H1 (cell line): ENCODE data around the gene ARHGEF12. TPM values are rescaled to one million over a fixed set of nuclear protein-coding genes. Genes with fewer than 3 reads are reported as not detected.

Experiments used
- CTCF ChIA-PET: fragments of 300-600 bp; sonication (Branson Sonifier 250); formaldehyde crosslinking; loops from one replicate; lab custom pipeline; 2021; ENCODE audit not compliant: partially characterized antibody; lab: Charles Lee
- POLR2A ChIA-PET: fragments of 300-600 bp; sonication (Branson Sonifier 250); formaldehyde crosslinking; loops from one replicate; lab custom pipeline; 2021; ENCODE audit warnings: inconsistent platforms; ENCODE audit not compliant: partially characterized antibody; lab: Charles Lee
- DNase-seq, 2 experiments: peaks; one replicate each; pipeline versions ENCODE4 v3.0.0 to v3.0.0-alpha.2; 2010 to 2022; ENCODE audit warnings: low spot score in 2 of 2, low read depth in 1 of 2, mixed read lengths in 1 of 2
- FAIRE-seq: peaks from 2 replicates; lab custom pipeline; 2011; peaks lifted over from hg19 to GRCh38; lab: Jason Lieb, UNC
- H2AFZ ChIP-seq: 2 replicates; pipeline ENCODE4 v1.8.1; 2012; ENCODE audit warnings: low read length, inconsistent platforms
- H2AK5ac ChIP-seq: 2 replicates; pipeline ENCODE4 v1.6.1; 2013; ENCODE audit warnings: low read depth, low read length
- H2BK120ac ChIP-seq: replicated peaks from 2 replicates; pipeline ENCODE3; 2013; ENCODE audit warnings: low read depth, low read length, inconsistent platforms
- H2BK12ac ChIP-seq: 2 replicates; pipeline ENCODE4 v1.6.1; 2013; ENCODE audit warnings: low read depth, low read length
- H2BK15ac ChIP-seq: 2 replicates; pipeline ENCODE4 v1.6.1; 2013; ENCODE audit warnings: low read length
- H2BK20ac ChIP-seq: 2 replicates; pipeline ENCODE4 v1.6.1; 2013; ENCODE audit warnings: low read length
- H2BK5ac ChIP-seq: 2 replicates; pipeline ENCODE4 v1.6.1; 2013; ENCODE audit warnings: low read depth, low read length
- H3K14ac ChIP-seq: 2 replicates; pipeline ENCODE4 v1.6.1; 2013; ENCODE audit warnings: inconsistent platforms; ENCODE audit not compliant: insufficient read length
- H3K18ac ChIP-seq: 2 replicates; pipeline ENCODE4 v1.6.1; 2013; ENCODE audit warnings: low read length; ENCODE audit errors: extremely low read depth
- H3K23ac ChIP-seq: 2 replicates; pipeline ENCODE4 v1.6.1; 2013; ENCODE audit warnings: inconsistent platforms; ENCODE audit not compliant: insufficient read length
- H3K23me2 ChIP-seq: 2 replicates; pipeline ENCODE4 v1.6.1; 2013; ENCODE audit warnings: low read depth, low read length
- H3K27ac ChIP-seq: 2 replicates; pipeline ENCODE4 v1.6.1; 2011; ENCODE audit warnings: low read depth, low read length, inconsistent platforms
- H3K27me3 ChIP-seq, 4 experiments: replicated peaks in 1 of 4; 1 replicate in 1 of 4; 2 replicates in 3 of 4; pipeline versions ENCODE4 v1.6.1 to v1.8.1; 2011 to 2013; ENCODE audit warnings: low read length in 3 of 4, mild to moderate bottlenecking in 3 of 4, inconsistent platforms in 2 of 4, mixed read lengths in 2 of 4, moderate library complexity in 1 of 4; ENCODE audit not compliant: control insufficient read depth in 3 of 4, insufficient read depth in 3 of 4; ENCODE audit errors: extremely low read depth in 1 of 4
- H3K36me3 ChIP-seq, 4 experiments: 2 replicates each; pipeline versions ENCODE4 v1.6.1 to v1.8.1; 2011 to 2013; ENCODE audit warnings: mild to moderate bottlenecking in 4 of 4, low read length in 3 of 4, moderate library complexity in 2 of 4, control low read depth in 1 of 4, inconsistent platforms in 1 of 4; ENCODE audit not compliant: insufficient read depth in 4 of 4, control insufficient read depth in 2 of 4
- H3K4ac ChIP-seq: replicated peaks from 2 replicates; pipeline ENCODE3; 2013; ENCODE audit warnings: low read length, low read depth, mixed read lengths, inconsistent platforms; ENCODE audit not compliant: insufficient read length
- H3K4me1 ChIP-seq, 4 experiments: replicated peaks in 1 of 4; 1 replicate in 1 of 4; 2 replicates in 3 of 4; pipeline versions ENCODE4 v1.6.1 to v1.8.1; 2011 to 2013; ENCODE audit warnings: low read length in 3 of 4, inconsistent platforms in 2 of 4, mixed read lengths in 1 of 4; ENCODE audit not compliant: insufficient read depth in 4 of 4, control insufficient read depth in 3 of 4
- H3K4me2 ChIP-seq, 2 experiments: 2 replicates each; pipeline versions ENCODE4 v1.6.1 to v1.8.1; 2011 to 2013; ENCODE audit warnings: low read depth in 2 of 2, low read length in 2 of 2, control low read depth in 1 of 2, inconsistent platforms in 1 of 2, mild to moderate bottlenecking in 1 of 2; ENCODE audit not compliant: insufficient read depth in 1 of 2
- H3K4me3 ChIP-seq, 4 experiments: fragments of 200-600, 300-600 bp in 1 of 4; sonication (generic), shearing (Covaris generic), sonication (Bioruptor Twin) in 1 of 4; 2 replicates each; pipeline versions ENCODE4 v1.5.1 to v1.8.1; 2011 to 2016; ENCODE audit warnings: low read length in 4 of 4, low read depth in 3 of 4, control low read depth in 2 of 4, inconsistent platforms in 2 of 4, mild to moderate bottlenecking in 2 of 4, mixed read lengths in 1 of 4, moderate library complexity in 1 of 4; ENCODE audit not compliant: insufficient read depth in 2 of 4; ENCODE audit errors: extremely low read depth in 1 of 4
- H3K56ac ChIP-seq: replicated peaks from 2 replicates; pipeline ENCODE3; 2013; ENCODE audit warnings: low read depth, mild to moderate bottlenecking, mixed read lengths, low read length, inconsistent platforms; ENCODE audit not compliant: insufficient read length
- H3K79me1 ChIP-seq: 2 replicates; pipeline ENCODE4 v1.6.1; 2013; ENCODE audit warnings: low read depth, low read length, control low read depth
- H3K79me2 ChIP-seq, 2 experiments: 2 replicates each; pipeline versions ENCODE4 v1.6.1 to v1.8.1; 2012 to 2013; ENCODE audit warnings: low read length in 2 of 2, mild to moderate bottlenecking in 2 of 2, inconsistent platforms in 1 of 2; ENCODE audit not compliant: insufficient read depth in 2 of 2, control insufficient read depth in 1 of 2
- H3K9ac ChIP-seq, 4 experiments: replicated peaks in 1 of 4; 1 replicate in 1 of 4; 2 replicates in 3 of 4; pipeline versions ENCODE4 v1.6.1 to v1.8.1; 2011 to 2013; ENCODE audit warnings: low read depth in 3 of 4, low read length in 3 of 4, control low read depth in 2 of 4, mild to moderate bottlenecking in 2 of 4, moderate library complexity in 2 of 4, inconsistent platforms in 1 of 4; ENCODE audit errors: extremely low read depth in 1 of 4
- H3K9me3 ChIP-seq, 2 experiments: 2 replicates each; pipeline versions ENCODE4 v1.6.1 to v1.8.1; 2012 to 2013; ENCODE audit warnings: mild to moderate bottlenecking in 2 of 2, moderate library complexity in 2 of 2, control low read depth in 1 of 2, inconsistent platforms in 1 of 2, low read depth in 1 of 2, low read length in 1 of 2, mixed read lengths in 1 of 2; ENCODE audit not compliant: insufficient read depth in 2 of 2
- H4K20me1 ChIP-seq, 2 experiments: replicated peaks in 1 of 2; 2 replicates each; pipeline versions ENCODE3 to v1.8.1; 2011 to 2013; ENCODE audit warnings: inconsistent platforms in 2 of 2, low read length in 2 of 2, mild to moderate bottlenecking in 1 of 2; ENCODE audit not compliant: insufficient read depth in 2 of 2, control insufficient read depth in 1 of 2
- H4K5ac ChIP-seq: 2 replicates; pipeline ENCODE4 v1.6.1; 2013; ENCODE audit warnings: low read length, low read depth, mixed read lengths, inconsistent platforms; ENCODE audit not compliant: insufficient read length
- H4K8ac ChIP-seq: 2 replicates; pipeline ENCODE4 v1.8.0; 2013; ENCODE audit warnings: mild to moderate bottlenecking, moderate library complexity, low read length, inconsistent platforms; ENCODE audit not compliant: insufficient read depth; ENCODE audit errors: extremely low read depth
- H4K91ac ChIP-seq: replicated peaks from 2 replicates; pipeline ENCODE3; 2013; ENCODE audit warnings: low read length, mixed read lengths, inconsistent platforms; ENCODE audit not compliant: insufficient read length
- MAFK ChIP-seq: IDR thresholded peaks from 2 replicates; pipeline ENCODE4 v1.6.1; 2012; ENCODE audit warnings: low read depth, mild to moderate bottlenecking, improper control_type of control experiment, low read length
- WGBS, 2 experiments: shearing (Covaris generic) in 1 of 2; methylation state at CpG; one replicate each; pipeline versions ENCODE4 v1.1.6 to v1.1.7; 2013 to 2015; ENCODE audit warnings: low lambda C conversion rate in 2 of 2, mixed read lengths in 2 of 2, inconsistent platforms in 1 of 2, low coverage in 1 of 2, missing lambda C conversion rate in 1 of 2; ENCODE audit not compliant: insufficient replicate concordance in 2 of 2, insufficient coverage in 1 of 2, insufficient read length in 1 of 2; ENCODE audit errors: extremely low coverage in 1 of 2, missing lambda C conversion rate in 1 of 2; 5-methylcytosine and 5-hydroxymethylcytosine counted together
- polyA plus RNA-seq, 7 experiments: library from polyadenylated mRNA; depleted of rRNA in 3 of 7; stranded (reverse) in 5 of 7; unstranded in 2 of 7; fragments of >200 nt in 5 of 7; fragments of 200-250 nt in 2 of 7; gene quantifications; 1 replicate in 5 of 7; 2 replicates in 1 of 7; 4 replicates in 1 of 7; pipeline versions ENCODE4 v1.2.1 to v1.2.3, GENCODE V29; 2011 to 2013; ENCODE audit warnings: missing spikeins in 2 of 7, mixed read lengths in 2 of 7
- total RNA-seq: library from RNA; stranded (reverse); fragmentation: NEBNext Ultra II Directional; extraction: Animal tissue kit (Norgen Biotek cat#: 25700); gene quantifications from 2 replicates; pipeline ENCODE4 v1.2.1, GENCODE V29; 2021

ARHGEF12 gene
- total and polyA plus RNA-seq, 2 of the 8 experiments (the other 6 are each of a cell fraction or from before 2014, with no cell fraction given) = 5.1 to 33.7 TPM

DNA sequence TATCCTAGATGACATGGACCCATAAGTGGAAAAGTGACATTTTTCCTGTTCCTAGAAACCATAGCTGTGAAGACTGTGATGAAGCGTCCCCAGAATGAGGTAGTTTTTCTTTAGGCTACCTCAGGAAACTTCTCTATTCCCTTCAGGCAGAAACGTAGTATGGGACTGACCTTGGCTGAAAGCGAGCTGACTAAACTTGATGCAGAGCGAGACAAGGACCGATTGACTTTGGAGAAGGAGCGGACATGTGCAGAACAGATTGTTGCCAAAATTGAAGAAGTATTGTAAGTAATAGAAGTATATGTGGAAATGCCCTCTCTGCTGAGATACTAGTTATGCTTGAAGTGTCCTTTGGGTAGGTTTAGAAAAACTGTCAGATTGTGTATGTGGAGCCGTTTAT is 110.6 kb downstream of the ARHGEF12 start:
- Histone ChIP-seq H4K20me1 (no peaks in the 10 kb centered on the region), H3K4me2 (no peak overlapping the region), H3K79me1 (no peaks in the 10 kb centered on the region), H3K18ac (no peak overlapping the region), H4K5ac (no peak overlapping the region), H3K14ac (no peak overlapping the region), H2BK5ac (no peak overlapping the region), H2BK20ac (no peak overlapping the region), H2BK120ac (no peak overlapping the region), H3K9ac (no peak overlapping the region), H4K8ac (no peak overlapping the region), H3K9me3 (no peaks in the 10 kb centered on the region), H3K79me2 (no peaks in the 10 kb centered on the region), H3K36me3 (peaks cover 0 to 49% (median 12%) of the 10 kb centered on the region in 4 experiments; a peak in 6 of 8 replicates), H2BK12ac (no peak overlapping the region), H2BK15ac (no peak overlapping the region), H4K91ac (no peak overlapping the region), H3K4me3 (no peak overlapping the region), H3K27me3 (no peaks in the 10 kb centered on the region), H3K27ac (no peak overlapping the region), H3K23ac (no peak overlapping the region), H3K4me1 (peaks cover 0 to 3% (median 0%) of the 10 kb centered on the region in 4 experiments; a peak in 1 of 7 replicates), H3K23me2 (no peaks in the 10 kb centered on the region; the same call in 1 of the 2 replicates), H3K4ac (no peak overlapping the region), H2AFZ (no peak overlapping the region), H3K56ac (no peak overlapping the region), H2AK5ac (no peak overlapping the region)
- ChIA-PET POLR2A (no interaction called here), CTCF (interaction anchor here (1.0 to 1.2 kb wide), 3 partner anchors 11 to 238 kb away, joined by 3 to 5 read pairs (median 4); no protein-coding TSS in a partner anchor)
- FAIRE-seq (no peak), DNase-seq (no peak)
- 93% methylated on average over 7 of the region's 7 CpGs; no CpG with 5 or more reads in 1 of the 2 experiments for WGBS, 2 experiments
- no peak for TF ChIP-seq MAFK
